WTC11 (cell line): ENCODE measurements around the gene ANO7.

Experiments
- ETV6 ChIP-seq: sonication (generic); formaldehyde crosslinking; IDR thresholded peaks from 2 replicates; pipeline ENCODE4 v1.8.1; 2022; ENCODE audit warnings: mild to moderate bottlenecking, missing genetic modification reagents
- NFATC4 ChIP-seq: fragments of 250-450 bp; sonication (Bioruptor Pico); IDR thresholded peaks from 2 replicates; pipeline ENCODE4 v1.9.0; 2021; ENCODE audit warnings: mild to moderate bottlenecking
- NR3C1 ChIP-seq: sonication (generic); formaldehyde crosslinking; conservative IDR thresholded peaks from 2 replicates; pipeline ENCODE4 v1.8.1; 2023; ENCODE audit warnings: low read depth, mild to moderate bottlenecking, missing genetic modification reagents
- TF ChIP-seq, protein P1 (sequence below): sonication (generic); formaldehyde crosslinking; IDR thresholded peaks from 2 replicates; pipeline ENCODE4 v1.8.0; 2022; ENCODE audit warnings: mild to moderate bottlenecking, missing genetic modification reagents
- TF ChIP-seq, protein P2 (sequence below): fragments of 200-600 bp; IDR thresholded peaks from 2 replicates; pipeline ENCODE4 v1.8.0; 2022; ENCODE audit warnings: antibody characterized with exemption
- TF ChIP-seq, protein P3 (sequence below): sonication (generic); formaldehyde crosslinking; IDR thresholded peaks from 2 replicates; pipeline ENCODE4 v1.8.1; 2023; ENCODE audit warnings: mild to moderate bottlenecking, missing genetic modification reagents, moderate library complexity

DNA sequence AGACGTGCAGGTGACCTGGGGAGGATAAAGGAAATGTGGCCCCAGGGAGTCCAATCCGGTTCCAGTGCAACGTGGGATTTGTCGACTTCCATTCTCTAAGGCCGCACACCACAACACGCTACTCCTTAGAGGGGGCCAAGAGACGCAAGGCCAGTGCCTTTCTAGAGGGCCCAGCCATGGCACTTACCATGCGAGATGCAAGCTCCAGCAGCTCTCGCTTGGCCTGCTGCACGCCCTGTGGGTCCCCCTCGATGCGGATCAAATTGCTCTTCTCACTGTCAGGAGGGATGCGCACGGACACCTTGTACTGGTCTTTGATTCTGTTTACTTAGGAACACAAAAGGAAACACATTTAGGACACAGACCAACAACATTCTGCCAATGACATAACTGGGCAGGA lies 61.2 kb downstream of the ANO7 start:
- TF ChIP-seq ETV6 (CRISPR knock-in tag), result no peak
- TF ChIP-seq, protein P1, sequence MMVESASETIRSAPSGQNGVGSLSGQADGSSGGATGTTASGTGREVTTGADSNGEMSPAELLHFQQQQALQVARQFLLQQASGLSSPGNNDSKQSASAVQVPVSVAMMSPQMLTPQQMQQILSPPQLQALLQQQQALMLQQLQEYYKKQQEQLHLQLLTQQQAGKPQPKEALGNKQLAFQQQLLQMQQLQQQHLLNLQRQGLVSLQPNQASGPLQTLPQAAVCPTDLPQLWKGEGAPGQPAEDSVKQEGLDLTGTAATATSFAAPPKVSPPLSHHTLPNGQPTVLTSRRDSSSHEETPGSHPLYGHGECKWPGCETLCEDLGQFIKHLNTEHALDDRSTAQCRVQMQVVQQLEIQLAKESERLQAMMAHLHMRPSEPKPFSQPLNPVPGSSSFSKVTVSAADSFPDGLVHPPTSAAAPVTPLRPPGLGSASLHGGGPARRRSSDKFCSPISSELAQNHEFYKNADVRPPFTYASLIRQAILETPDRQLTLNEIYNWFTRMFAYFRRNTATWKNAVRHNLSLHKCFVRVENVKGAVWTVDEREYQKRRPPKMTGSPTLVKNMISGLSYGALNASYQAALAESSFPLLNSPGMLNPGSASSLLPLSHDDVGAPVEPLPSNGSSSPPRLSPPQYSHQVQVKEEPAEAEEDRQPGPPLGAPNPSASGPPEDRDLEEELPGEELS (CRISPR knock-in tag), result no peak
- TF ChIP-seq, protein P2, sequence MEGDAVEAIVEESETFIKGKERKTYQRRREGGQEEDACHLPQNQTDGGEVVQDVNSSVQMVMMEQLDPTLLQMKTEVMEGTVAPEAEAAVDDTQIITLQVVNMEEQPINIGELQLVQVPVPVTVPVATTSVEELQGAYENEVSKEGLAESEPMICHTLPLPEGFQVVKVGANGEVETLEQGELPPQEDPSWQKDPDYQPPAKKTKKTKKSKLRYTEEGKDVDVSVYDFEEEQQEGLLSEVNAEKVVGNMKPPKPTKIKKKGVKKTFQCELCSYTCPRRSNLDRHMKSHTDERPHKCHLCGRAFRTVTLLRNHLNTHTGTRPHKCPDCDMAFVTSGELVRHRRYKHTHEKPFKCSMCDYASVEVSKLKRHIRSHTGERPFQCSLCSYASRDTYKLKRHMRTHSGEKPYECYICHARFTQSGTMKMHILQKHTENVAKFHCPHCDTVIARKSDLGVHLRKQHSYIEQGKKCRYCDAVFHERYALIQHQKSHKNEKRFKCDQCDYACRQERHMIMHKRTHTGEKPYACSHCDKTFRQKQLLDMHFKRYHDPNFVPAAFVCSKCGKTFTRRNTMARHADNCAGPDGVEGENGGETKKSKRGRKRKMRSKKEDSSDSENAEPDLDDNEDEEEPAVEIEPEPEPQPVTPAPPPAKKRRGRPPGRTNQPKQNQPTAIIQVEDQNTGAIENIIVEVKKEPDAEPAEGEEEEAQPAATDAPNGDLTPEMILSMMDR, result no peak
- TF ChIP-seq NR3C1, result no peak
- TF ChIP-seq NFATC4 (CRISPR knock-in tag), result no peak
- TF ChIP-seq, protein P3, sequence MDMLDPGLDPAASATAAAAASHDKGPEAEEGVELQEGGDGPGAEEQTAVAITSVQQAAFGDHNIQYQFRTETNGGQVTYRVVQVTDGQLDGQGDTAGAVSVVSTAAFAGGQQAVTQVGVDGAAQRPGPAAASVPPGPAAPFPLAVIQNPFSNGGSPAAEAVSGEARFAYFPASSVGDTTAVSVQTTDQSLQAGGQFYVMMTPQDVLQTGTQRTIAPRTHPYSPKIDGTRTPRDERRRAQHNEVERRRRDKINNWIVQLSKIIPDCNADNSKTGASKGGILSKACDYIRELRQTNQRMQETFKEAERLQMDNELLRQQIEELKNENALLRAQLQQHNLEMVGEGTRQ (CRISPR knock-in tag), result no peak
